ENCODE results near the gene TMCO4. TPM values are rescaled to one million over a fixed set of nuclear protein-coding genes. Genes with fewer than 3 reads are reported as not detected.
"Not testable (repeated sequence)": the region's sequence is repeated elsewhere in the genome, so short reads cannot be mapped to it uniquely, and the experiment has no call there.

TMCO4 gene
- total and polyA plus RNA-seq, 8 donors = 15.7 to 22.1 (median 18.9) TPM

DNA sequence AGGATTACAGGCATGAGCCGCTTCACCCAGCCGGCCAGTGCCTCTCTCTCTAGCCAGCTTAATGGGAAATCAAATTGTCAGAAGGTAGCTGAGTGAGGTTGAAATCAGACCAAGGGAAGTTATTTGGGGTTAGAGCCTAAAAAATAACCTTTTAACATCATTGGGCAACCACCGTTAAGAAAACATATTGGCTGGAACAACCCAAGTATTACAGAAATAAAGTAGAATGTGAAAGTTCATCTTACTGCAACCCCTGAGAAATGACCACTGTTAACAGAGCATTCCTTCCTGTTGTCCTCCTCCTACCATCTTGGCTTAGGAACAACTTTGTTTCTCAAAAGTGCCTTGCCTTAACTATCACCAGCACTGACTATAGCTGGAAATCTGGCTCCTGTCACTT is 18.6 kb upstream of the TMCO4 start:
- peaks cover 0 to 5% of the 10 kb centered on the region in 2 donors for H3K27me3 ChIP-seq
- H3K9me3 ChIP-seq = no peaks in the 10 kb centered on the region
- H3K27ac ChIP-seq = no peak overlapping the region
- ATAC-seq (no peak), DNase-seq (no peak)
- no peak overlapping the region for H3K4me3 ChIP-seq
- TF ChIP-seq, protein P1, sequence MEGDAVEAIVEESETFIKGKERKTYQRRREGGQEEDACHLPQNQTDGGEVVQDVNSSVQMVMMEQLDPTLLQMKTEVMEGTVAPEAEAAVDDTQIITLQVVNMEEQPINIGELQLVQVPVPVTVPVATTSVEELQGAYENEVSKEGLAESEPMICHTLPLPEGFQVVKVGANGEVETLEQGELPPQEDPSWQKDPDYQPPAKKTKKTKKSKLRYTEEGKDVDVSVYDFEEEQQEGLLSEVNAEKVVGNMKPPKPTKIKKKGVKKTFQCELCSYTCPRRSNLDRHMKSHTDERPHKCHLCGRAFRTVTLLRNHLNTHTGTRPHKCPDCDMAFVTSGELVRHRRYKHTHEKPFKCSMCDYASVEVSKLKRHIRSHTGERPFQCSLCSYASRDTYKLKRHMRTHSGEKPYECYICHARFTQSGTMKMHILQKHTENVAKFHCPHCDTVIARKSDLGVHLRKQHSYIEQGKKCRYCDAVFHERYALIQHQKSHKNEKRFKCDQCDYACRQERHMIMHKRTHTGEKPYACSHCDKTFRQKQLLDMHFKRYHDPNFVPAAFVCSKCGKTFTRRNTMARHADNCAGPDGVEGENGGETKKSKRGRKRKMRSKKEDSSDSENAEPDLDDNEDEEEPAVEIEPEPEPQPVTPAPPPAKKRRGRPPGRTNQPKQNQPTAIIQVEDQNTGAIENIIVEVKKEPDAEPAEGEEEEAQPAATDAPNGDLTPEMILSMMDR (IDR thresholded peaks at IDR 0.05) = no peak
- H3K4me1 ChIP-seq = no peaks in the 10 kb centered on the region
- no peaks in the 10 kb centered on the region for H3K36me3 ChIP-seq
- intact Hi-C loops (cut with DNase I) = no loop called here

DNA sequence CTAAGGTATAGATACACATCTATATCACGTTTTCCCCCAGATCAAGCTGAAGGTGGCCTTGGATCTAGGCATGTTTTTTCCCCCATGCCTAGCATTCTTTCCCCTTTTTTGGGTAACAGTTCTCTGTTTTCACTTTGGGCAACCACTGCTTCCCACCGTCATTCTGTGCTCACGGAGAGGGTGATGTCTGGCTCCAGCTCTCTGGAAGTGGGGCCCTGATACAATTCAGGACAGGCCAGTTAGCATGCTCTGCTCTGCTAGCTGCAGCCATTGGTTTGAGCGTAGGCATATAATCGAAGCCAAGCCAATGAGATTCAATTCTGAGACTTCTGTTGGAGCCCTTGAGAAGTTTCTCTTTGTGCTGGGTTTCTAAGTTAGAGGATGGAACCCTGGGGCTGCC is 17.4 kb upstream of the TMCO4 start:
- no peak overlapping the region for H3K27ac ChIP-seq
- TF ChIP-seq, protein P1 (IDR thresholded peaks at IDR 0.05) = no peak
- H3K4me3 ChIP-seq = no peak overlapping the region
- H3K4me1 ChIP-seq = no peaks in the 10 kb centered on the region
- no peaks in the 10 kb centered on the region for H3K36me3 ChIP-seq
- intact Hi-C loops (cut with DNase I) = no loop called here
- peaks cover 0 to 5% of the 10 kb centered on the region in 2 donors for H3K27me3 ChIP-seq
- no peaks in the 10 kb centered on the region for H3K9me3 ChIP-seq
- DNase-seq (no peak), ATAC-seq (no peak)

DNA sequence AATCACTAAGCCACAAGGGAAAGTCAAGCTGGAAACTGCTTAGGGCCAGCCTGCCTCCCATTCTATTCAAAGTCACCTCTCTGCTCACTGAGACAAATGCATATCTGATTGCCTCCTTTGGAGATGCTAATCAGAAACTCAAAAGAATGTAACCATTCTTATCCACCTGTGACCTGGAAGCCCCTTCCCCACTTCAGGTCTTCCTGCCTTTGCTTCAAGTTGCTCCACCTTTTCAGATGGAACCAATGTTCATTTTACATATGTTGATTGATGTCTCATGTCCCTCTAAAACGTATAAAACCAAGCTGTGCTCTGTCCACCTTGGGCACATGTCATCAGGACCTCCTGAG is 17.0 kb upstream of the TMCO4 start:
- H3K4me1 ChIP-seq; intact Hi-C loops (cut with DNase I); H3K27me3 ChIP-seq; ATAC-seq; H3K36me3 ChIP-seq; DNase-seq; H3K9me3 ChIP-seq; H3K27ac ChIP-seq; H3K4me3 ChIP-seq: not testable (repeated sequence)

DNA sequence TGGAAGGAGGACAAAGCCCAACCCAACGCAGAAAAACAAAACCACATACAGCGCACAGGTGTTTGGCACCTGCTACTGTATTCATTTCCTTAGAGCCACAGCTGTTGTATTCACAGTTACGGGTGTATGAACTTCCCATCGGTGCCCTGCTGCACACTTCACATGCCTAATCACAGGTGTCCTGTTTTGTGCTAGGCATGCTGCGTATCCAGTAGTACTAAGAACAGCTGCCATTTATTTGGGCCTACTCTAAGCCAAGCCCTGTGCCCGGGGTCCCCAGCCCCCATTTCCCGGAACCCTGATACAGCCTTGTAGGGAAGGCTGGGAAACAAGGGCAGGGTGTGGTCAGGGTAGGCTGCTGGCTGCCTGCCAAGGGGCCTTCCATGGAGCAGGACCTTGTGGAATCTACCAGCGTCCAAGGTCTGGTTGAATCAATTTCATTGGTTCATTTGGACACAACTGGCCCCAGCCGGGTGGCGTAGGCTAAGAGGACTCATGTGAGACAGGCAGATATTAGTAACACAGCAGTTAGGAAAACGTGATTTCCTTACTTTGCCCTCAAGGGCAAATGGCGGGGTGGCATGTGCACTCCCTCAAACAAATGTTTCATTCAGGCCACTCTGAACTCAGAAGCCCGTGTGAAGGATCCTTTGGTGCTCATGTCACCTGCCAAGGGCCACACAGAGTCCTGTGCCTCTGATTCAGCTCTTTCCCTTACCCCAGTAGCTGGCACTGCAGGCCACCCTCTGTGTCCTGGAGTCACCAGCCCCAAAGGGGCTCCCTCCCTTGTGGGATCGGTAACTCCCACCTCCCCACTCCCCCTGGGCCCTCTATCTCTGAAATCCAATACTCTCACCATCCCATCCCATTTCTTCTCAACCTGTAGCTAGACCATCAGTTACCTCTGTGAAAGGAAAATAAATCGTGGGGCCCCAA is 16.4 kb upstream of the TMCO4 start:
- H3K4me1 ChIP-seq = no peaks in the 10 kb centered on the region
- DNase-seq = peak in 2 of 4 donors; percentile 23 to 68
- H3K36me3 ChIP-seq = no peaks in the 10 kb centered on the region
- peak; percentile 36 for ATAC-seq
- H3K27me3 ChIP-seq = peaks cover 0 to 5% of the 10 kb centered on the region in 2 donors
- TF ChIP-seq, protein P1 (IDR thresholded peaks at IDR 0.05) = no peak
- no peak overlapping the region for H3K4me3 ChIP-seq
- H3K9me3 ChIP-seq = no peaks in the 10 kb centered on the region
- intact Hi-C loops (cut with DNase I) = no loop called here
- no peak overlapping the region for H3K27ac ChIP-seq

DNA sequence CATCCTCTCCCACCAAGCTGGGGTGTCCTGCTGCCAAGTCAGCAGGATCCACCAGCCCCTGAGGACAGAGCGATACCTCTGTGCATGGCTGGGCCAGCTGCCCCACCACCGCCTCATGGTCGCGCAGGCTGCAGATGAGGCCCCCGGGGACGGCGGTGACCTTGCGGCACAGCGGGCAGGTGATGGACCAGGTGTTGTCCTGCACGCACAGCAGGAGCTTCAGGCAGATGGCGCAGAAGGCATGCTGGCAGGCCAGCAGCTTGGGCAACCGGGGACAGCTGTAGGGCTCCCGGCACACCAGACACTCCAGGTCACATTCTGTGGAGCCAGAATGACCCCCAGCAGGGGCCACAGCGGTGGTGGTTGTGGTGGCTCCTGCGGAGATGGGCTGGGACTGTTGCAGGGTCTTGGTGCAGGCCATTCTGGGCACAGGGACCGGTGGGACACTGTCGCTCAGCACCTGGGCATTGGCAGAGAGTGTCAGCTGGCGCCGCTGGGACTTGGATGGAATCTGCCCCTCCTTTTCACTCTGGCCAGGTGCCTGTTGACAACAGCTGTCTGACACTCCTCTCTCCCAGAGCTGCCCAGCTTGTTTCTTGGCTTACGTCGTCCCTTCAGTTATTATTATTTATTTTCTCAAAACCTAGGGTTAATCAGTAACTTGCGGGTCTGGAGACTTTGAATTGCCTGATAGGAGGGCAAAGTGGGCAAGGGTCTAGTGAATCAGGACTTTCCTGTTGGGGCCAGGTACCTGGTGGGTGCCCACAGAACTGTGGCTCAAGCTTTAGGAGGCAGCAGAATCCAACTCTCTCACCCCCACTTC is 15.2 kb upstream of the TMCO4 start, which contains the start of gene RNF186:
Gene RNF186 (minus strand): TSS at position 603 of the 823 bp plus-strand sequence. CDS start 182 bp downstream, at position 421.
- intact Hi-C loops (cut with DNase I) = no loop called here
- ATAC-seq = peak; percentile 83
- TF ChIP-seq, protein P1 (IDR thresholded peaks at IDR 0.05) = no peak
- Histone ChIP-seq H3K4me3 (no peak within 1 kb of the TSS), H3K27me3 (peaks cover 0 to 5% of the 10 kb centered on the region in 2 donors), H3K9me3 (no peaks in the 10 kb centered on the region), H3K27ac (no peak within 1 kb of the TSS), H3K4me1 (no peaks in the 10 kb centered on the region), H3K36me3 (no peaks in the 10 kb centered on the region)
- peak in 3 of 4 donors; percentile 51 to 82 (median 78) for DNase-seq

Measured in left lung (tissue), 10 donors.